Measurements from ENCODE around the gene TCF20.

The TCF20 gene

DNA sequence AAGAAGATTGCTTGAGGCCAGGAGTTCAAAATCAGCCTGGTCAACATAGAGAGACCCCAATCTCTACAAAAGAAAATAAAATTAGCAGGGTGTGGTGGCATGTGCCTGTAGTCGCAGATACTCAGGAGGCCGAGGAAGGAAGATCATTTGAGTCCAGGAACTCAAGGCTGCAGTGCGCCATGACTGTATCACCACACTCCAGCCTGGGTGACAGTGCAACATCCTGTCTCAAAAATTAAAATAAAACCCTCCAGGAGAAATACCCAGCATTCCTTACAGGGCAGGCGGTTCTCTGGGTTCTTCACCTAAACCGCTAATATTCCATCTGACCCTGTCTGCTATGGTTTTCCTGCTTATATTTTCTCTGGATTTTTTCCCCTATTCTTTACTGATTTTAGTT, 13.5 kb downstream of the TCF20 start:
- DNase-seq = no peak

DNA sequence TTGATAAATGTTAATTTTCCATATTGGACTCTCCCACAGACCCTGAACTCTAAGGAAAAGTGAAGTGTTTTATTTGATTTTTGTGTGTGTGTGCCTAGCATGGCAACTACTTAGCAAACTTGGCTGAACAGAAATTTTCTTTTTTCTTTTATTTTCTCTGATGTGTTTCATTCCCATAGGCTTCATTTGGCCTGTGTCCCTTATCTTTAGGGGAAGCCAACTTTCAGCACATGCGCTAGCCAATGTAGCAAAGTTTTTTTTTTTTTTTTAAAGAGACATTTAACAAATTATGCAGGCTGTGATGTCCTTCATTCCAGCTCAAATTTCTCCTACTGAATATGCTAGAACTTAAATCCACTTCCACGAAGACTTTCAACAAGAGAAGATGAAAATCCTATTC, 14.2 kb downstream of the TCF20 start:
- no peak for DNase-seq

DNA sequence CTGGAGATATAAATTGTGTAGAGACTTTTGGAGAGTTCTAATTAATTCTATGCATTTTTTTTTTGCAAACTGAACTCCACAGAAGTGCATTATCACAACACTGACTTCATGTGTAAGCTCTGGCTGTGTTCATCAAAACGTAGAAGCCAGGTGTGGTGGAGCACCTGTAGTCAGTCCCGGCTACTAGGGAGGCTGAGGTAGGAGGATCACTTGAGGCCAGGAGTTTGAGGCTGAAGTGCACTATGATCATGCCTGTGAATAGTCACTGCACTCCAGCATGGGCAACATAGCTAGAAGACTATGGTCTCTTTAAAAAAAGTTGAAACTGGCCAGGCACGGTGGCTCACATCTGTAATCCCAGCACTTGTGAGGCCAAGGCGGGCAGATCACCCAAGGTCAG, 20.6 kb downstream of the TCF20 start:
- DNase-seq = no peak

DNA sequence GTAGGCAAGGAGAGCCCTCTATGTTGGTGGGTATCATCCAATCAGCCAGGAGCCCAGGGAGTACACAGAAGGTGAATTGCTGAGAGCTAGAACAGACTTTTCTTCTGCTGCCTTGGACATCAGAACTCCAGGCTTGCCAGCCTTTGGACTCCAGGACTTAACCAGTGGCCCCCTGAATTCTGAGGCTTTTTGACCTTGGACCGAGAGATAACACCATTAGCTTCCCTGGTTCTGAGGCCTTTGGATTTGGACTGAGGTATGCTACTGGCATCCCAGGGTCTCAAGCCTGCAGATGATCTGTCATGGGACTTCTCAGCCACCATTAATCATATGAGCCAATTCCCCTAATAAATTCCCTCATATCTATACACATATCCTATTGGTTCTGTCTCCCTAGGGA, 21.5 kb downstream of the TCF20 start:
- DNase-seq = no peak

DNA sequence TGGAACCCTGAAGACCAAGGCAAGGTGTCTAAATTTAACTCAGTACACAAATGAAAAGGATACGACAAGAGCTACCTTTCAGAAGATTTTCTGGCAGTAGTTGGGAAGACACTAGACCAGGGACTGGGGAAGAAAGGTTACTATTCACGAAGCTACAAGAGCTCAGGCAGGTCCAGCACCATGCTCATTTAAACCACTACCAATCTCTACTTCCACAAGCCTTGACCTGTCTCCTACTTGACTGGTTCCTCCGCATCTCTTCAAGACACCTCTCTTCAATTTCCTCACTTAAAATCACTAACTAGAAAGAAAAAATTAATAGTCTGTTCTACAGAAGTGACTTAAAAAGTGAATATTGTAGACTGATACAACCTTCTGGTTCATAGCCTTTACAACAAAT, 22.9 kb downstream of the TCF20 start:
- no peak for DNase-seq

GRCh38 chr22:42243802-42244060, 26.7 kb downstream of the TCF20 start:
- DNase-seq = no peak

- no peak for DNase-seq
Measured at GRCh38 chr22:42236848-42237247, 33.6 kb downstream of the TCF20 start.

DNA sequence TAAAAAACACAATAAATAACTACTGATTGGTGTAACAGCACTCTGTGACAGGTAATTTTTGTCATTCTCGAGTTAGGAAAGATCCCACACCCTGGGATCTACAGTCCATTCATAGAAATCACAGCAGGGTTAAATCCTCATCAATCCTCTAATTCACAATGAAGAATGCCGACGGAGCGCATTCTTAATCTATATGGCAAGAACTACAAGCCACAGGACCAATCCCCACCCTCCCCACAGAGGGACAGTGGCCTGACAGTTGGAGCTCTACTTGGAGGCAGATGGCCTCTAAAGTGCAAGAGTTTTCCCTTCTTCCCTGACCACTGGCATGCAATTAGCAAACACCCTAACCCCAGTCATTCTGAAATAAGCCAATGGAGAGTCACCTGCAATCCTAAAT, 34.2 kb downstream of the TCF20 start:
- no peak for DNase-seq

- DNase-seq = no peak
Measured at GRCh38 chr22:42233879-42234278, 36.6 kb downstream of the TCF20 start.

GRCh38 chr22:42231929-42232328, 38.5 kb downstream of the TCF20 start:
- DNase-seq = no peak

- no peak for DNase-seq
Measured at GRCh38 chr22:42229455-42230149, 40.9 kb downstream of the TCF20 start.

GRCh38 chr22:42228483-42228882, 42.0 kb downstream of the TCF20 start:
- no peak for DNase-seq

- no peak for DNase-seq
Measured at GRCh38 chr22:42227435-42227834, 43.0 kb downstream of the TCF20 start.

DNA sequence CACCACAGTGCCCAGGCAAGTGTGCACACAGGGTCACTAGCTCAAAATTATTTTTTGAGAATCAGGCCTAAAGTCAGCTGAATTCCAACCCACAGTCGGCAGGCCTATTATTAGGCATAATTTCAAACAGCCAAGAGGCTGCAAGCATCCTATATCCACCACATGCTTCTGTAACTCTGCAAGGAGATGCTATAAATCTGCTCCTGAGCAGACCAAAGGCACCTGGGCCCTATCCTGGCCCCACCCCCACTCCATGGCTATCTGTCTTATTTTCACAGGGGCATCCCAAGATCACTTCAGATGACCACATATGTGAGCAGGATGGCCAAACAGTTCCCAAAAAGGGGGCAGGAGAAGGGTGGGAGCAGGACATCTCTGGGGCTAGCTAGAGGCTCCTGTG, 44.6 kb downstream of the TCF20 start:
- DNase-seq = no peak

- no peak for DNase-seq
Measured at GRCh38 chr22:42222140-42222539, 48.3 kb downstream of the TCF20 start.
